ENCODE results near the gene PTGES2. TPM values are rescaled to one million over a fixed set of nuclear protein-coding genes. Genes with fewer than 3 reads are reported as not detected.

PTGES2 gene
- total RNA-seq, 2 experiments from 2014 or later, result 47.6 to 48.4 TPM

DNA sequence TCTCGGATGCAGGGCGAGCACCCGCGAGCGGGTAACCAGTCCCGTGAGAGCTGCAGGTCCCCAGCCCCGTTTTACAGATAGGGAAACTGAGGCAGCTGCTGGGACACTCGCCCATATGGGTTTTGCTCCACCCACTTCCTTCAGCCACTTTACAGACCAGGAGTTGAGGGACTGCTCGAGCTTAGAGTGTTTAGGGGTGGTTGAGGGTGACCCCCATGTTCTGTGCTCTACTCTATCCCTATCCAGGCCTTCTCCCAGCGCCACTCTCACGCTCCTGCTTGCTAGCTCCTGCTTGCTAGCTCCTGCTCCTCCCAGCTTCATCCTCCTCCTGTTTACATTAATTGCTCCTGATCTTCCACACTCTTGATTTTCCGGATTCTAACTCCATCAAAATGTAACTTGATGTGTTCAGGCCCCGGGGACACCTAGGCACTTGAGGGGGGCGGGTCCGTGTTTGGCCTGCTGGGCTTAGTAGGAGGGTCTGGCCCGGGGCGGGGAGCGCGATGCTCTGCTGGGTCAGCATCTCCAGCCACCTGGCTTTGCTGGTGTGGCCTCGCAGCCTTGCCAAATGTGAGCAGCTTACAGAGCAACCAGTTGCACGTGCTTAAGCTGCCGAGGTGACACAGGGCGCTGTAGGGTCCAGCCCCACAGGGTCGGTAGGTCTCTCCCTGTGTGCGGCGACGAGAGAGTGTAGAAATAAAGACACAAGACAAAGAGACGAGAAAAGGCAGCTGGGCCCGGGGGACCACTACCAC lies 1.5 kb upstream of the PTGES2 start:
- CTCF ChIA-PET, result interaction anchor here (0.6 to 3.2 kb wide), 6 partner anchors 8 to 30 kb away, joined by 3 to 24 read pairs (median 3); partner anchors contain the start of gene LCN2
- peak overlapping the region; percentile 95 for H3K4me3 Mint-ChIP-seq
- DNase-seq, result no peak
- intact Hi-C loops (cut with micrococcal nuclease), result loop anchor here (1.0 to 2.0 kb wide), 10 partner anchors 31 to 678 kb away; partner anchors contain the start of genes BBLN, CIZ1, DNM1 and DPM2
- no peaks in the 10 kb centered on the region for H3K9me3 Mint-ChIP-seq
- peaks cover 2% of the 10 kb centered on the region for H3K36me3 Mint-ChIP-seq (ENCODE audit: low read depth)
- H3K27ac Mint-ChIP-seq, result peak overlapping the region; percentile 95
- H3K4me1 Mint-ChIP-seq (ENCODE audit: low read depth), result peaks cover 30% of the 10 kb centered on the region
- H3K27me3 Mint-ChIP-seq (ENCODE audit: low read depth), result no peaks in the 10 kb centered on the region

DNA sequence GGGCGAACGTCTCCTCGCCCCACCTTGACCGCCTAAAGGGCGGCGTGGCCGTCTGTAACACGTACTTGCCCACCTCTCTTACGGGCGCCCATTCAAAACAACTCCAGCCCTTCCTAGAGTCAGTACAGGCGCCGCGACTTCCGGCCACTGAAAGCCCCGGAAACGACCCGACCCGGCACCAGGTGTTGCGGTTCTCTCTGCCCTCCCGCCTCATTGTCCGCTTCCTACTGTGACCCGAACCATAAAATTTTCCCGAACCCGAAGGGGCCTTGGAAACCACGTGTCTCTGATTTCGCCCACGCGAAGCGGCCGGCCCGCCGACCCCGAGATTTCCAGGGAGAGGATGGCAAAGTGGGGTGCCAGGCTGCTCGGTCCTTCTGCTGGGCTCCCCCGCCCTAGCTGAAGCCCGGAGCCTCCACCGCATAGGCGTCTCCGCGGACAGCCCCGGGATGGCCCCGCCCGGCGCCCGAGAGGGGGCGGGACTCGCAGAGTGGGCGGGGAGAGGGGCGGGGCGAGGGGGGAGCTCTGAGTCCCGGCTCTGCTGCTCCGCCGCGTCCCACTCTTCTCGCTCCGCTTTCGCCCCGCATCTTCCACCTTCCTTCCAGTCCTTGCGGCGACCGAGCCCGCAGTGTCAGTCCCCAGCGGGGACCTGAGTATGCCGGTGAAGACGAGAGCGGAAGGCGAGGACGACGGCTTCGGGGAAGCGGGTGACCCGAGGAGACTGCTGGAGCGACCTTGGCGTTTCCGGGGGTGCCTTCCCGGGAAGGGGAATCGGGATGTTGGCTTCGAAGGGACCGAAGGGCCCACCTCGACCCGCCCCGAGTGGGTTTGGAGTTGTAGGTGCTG lies 684 bp upstream of the PTGES2 start:
- Mint-ChIP-seq H3K9me3 (no peaks in the 10 kb centered on the region), H3K4me3 (peak overlapping the region; percentile 95), H3K27me3 (ENCODE audit: low read depth) (no peaks in the 10 kb centered on the region), H3K36me3 (ENCODE audit: low read depth) (peaks cover 2% of the 10 kb centered on the region), H3K4me1 (ENCODE audit: low read depth) (peaks cover 30% of the 10 kb centered on the region), H3K27ac (peak overlapping the region; percentile 95)
- CTCF ChIA-PET, result interaction anchor here (0.6 to 3.2 kb wide), 4 partner anchors 11 to 31 kb away, joined by 3 to 24 read pairs (median 4); no protein-coding TSS in a partner anchor
- intact Hi-C loops (cut with micrococcal nuclease), result loop anchor here (1.0 to 2.0 kb wide), 11 partner anchors 32 to 677 kb away; partner anchors contain the start of genes BBLN, CIZ1, COQ4 and DNM1
- DNase-seq, result peak; percentile 87

DNA sequence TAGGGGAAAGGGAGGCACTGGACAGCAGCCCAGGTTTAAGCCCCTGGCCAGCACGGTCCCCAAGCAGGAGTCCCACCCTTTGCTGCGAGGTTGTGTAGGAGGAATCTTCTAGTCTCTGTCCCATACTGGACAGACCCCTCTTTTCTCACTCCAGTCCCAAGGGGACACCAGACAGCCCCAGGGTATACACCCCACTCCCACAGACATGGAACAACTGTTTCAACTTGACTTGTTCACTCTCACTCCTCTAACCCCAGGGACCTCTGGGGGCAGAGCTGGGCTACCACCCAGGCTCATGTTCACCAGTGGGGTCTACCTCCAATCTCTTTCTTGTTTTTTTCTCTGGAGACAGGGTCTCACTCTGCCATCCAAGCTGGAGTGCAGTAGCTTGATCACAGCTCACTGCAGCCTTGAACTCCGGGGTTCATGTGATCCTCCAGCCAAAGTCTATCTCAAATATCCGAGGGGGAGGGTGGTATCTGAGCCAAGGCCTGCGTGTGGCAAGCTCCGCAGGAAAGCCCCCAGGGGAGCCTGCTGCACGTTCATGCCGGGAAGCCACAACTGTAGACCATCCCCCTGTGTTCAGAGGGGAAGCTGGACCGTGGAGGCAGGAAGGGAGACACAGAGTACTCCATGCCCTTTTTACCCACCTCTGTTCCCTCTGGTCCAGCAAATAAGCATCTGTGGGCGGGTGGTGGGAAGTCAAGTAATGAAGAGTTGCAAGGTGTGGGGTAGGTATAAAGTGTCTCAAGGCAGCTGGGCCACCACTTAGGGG lies 1.8 kb downstream of the PTGES2 start:
- Mint-ChIP-seq H3K4me3 (peak overlapping the region; percentile 77), H3K9me3 (no peaks in the 10 kb centered on the region), H3K36me3 (ENCODE audit: low read depth) (peaks cover 4% of the 10 kb centered on the region), H3K27ac (peak overlapping the region; percentile 50), H3K4me1 (ENCODE audit: low read depth) (peaks cover 30% of the 10 kb centered on the region), H3K27me3 (ENCODE audit: low read depth) (no peaks in the 10 kb centered on the region)
- CTCF ChIA-PET, result interaction anchor here (1.0 to 2.8 kb wide), 5 partner anchors 8 to 102 kb away, joined by 3 to 13 read pairs (median 4); no protein-coding TSS in a partner anchor
- DNase-seq, result no peak
- intact Hi-C loops (cut with micrococcal nuclease), result no loop called here

DNA sequence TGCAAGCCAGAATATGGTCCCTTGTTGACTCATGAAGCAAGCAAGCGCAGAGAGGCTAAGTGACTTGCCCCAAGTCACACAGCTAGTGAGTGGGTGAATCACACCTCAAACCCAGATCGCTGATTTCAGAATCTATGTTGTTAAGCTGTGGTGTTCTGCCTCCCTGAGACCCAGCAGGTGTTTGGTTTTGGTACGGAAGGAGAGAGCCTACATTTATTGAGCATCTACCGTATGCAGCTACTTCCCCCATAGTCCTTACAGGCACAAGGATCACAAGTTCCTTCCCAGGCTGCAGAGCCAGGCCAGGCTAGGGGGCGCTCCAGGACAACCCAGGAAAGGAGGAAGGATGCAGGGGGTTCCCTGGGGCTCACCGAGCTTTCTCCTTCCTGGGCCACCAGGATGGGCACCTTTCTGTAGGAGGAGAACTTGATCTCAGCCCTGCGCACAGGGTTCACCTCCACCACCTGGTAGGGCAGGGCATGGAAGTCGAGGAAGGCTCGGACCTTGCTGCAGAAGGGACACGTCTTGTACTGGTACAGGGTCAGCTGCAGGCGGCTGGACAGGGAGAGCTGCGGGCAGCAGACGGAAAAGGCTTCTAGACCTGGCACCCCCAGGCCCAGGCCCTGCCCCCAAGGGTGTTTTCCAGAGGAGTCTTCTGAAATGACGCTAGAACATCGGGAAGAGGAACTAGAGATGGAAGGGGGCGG lies 2.5 kb downstream of the PTGES2 start:
- CTCF ChIA-PET, result interaction anchor here (0.6 to 2.8 kb wide), 5 partner anchors 9 to 119 kb away, joined by 3 to 13 read pairs (median 3); no protein-coding TSS in a partner anchor
- Mint-ChIP-seq H3K4me1 (ENCODE audit: low read depth) (peaks cover 30% of the 10 kb centered on the region), H3K9me3 (no peaks in the 10 kb centered on the region), H3K27ac (no peak overlapping the region), H3K4me3 (peak overlapping the region; percentile 6), H3K27me3 (ENCODE audit: low read depth) (no peaks in the 10 kb centered on the region), H3K36me3 (ENCODE audit: low read depth) (peaks cover 4% of the 10 kb centered on the region)
- intact Hi-C loops (cut with micrococcal nuclease), result no loop called here
- peak; percentile 85 for DNase-seq

DNA sequence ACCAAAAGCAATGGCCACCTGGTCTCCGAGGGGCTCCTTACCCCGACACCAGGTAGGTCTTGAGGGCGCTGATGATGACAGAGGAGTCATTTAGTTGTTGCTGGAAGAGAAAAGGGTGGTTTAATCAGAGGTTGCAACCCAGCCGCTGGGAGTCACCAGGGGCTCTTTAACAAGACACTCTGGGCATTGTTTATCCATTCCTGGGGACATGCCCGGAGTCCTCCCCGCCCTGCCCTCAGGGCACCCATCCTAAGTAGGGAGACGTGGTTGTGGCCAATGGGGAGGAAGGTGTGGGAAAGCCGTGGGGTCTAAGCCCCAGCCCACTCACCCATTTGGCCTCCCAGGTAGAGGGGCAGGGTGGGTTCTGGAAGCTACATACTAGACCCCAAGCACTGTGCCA lies 3.1 kb downstream of the PTGES2 start:
- no peaks in the 10 kb centered on the region for H3K27me3 Mint-ChIP-seq (ENCODE audit: low read depth)
- H3K9me3 Mint-ChIP-seq, result no peaks in the 10 kb centered on the region
- CTCF ChIA-PET, result interaction anchor here (0.8 to 2.8 kb wide), 3 partner anchors 9 to 35 kb away, joined by 3 to 13 read pairs (median 3); no protein-coding TSS in a partner anchor
- H3K4me3 Mint-ChIP-seq, result no peak overlapping the region
- H3K4me1 Mint-ChIP-seq (ENCODE audit: low read depth), result peaks cover 28% of the 10 kb centered on the region
- H3K36me3 Mint-ChIP-seq (ENCODE audit: low read depth), result peaks cover 4% of the 10 kb centered on the region
- H3K27ac Mint-ChIP-seq, result no peak overlapping the region
- DNase-seq, result no peak
- intact Hi-C loops (cut with micrococcal nuclease), result no loop called here

DNA sequence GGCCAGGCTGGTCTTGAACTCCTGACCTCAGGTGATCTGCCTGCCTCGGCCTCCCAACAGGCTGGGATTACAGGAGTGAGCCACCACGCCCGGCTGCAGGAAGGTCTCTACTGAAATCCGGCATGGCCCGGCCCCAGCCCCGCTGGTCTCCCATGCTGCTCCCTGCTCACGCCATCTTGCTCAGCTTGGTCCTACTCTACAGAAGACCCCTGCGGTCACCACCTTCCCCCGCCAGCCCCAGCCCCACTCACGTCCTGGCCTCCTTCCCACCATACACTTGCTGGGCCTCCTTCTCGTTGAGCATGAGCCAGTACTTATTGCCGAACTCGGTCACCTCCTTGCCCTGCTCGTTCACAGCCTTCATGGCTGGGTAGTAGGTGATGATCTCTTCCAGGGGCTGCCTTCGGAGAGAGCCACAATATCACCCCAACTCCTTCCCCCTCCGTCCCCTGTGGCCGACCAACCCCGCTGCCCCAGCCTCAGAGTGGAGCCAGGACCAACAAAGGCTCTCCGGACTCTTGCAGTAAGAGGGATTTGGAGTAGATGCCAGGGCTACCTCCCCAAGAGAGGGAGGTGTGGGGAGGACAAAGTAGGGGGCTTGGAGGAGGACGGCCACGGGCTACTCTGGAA lies 4.0 kb downstream of the PTGES2 start:
- intact Hi-C loops (cut with micrococcal nuclease), result no loop called here
- Mint-ChIP-seq H3K4me3 (no peak overlapping the region), H3K4me1 (ENCODE audit: low read depth) (peaks cover 21% of the 10 kb centered on the region), H3K36me3 (ENCODE audit: low read depth) (peaks cover 4% of the 10 kb centered on the region), H3K27ac (no peak overlapping the region), H3K27me3 (ENCODE audit: low read depth) (no peaks in the 10 kb centered on the region), H3K9me3 (no peaks in the 10 kb centered on the region)
- no peak for DNase-seq
- CTCF ChIA-PET, result no interaction called here

DNA sequence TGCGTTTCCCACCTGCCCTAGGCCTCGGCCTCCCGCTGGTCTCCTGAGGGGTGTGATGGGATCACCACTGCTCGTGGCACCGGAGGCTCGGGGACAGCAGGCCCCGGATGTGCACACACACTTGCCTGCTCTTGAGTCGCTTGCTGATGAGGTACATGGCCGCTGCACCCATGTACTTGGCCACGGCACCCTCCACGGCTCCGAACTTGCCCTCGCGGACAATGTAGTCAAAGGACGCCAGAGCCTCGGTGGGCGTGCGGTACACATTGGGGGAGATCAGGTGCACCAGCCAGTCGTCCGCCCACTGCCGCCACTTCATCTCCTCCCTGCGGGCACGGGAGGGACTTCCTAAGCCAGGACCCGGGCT lies 4.7 kb downstream of the PTGES2 start:
- no peak overlapping the region for H3K27ac Mint-ChIP-seq
- no peaks in the 10 kb centered on the region for H3K9me3 Mint-ChIP-seq
- peaks cover 26% of the 10 kb centered on the region for H3K4me1 Mint-ChIP-seq (ENCODE audit: low read depth)
- DNase-seq, result no peak
- H3K36me3 Mint-ChIP-seq (ENCODE audit: low read depth), result peaks cover 4% of the 10 kb centered on the region
- H3K27me3 Mint-ChIP-seq (ENCODE audit: low read depth), result no peaks in the 10 kb centered on the region
- CTCF ChIA-PET, result interaction anchor here (0.6 kb wide), 1 partner anchor 151 kb away, joined by 4 read pairs; no protein-coding TSS in a partner anchor
- H3K4me3 Mint-ChIP-seq, result no peak overlapping the region
- intact Hi-C loops (cut with micrococcal nuclease), result no loop called here

DNA sequence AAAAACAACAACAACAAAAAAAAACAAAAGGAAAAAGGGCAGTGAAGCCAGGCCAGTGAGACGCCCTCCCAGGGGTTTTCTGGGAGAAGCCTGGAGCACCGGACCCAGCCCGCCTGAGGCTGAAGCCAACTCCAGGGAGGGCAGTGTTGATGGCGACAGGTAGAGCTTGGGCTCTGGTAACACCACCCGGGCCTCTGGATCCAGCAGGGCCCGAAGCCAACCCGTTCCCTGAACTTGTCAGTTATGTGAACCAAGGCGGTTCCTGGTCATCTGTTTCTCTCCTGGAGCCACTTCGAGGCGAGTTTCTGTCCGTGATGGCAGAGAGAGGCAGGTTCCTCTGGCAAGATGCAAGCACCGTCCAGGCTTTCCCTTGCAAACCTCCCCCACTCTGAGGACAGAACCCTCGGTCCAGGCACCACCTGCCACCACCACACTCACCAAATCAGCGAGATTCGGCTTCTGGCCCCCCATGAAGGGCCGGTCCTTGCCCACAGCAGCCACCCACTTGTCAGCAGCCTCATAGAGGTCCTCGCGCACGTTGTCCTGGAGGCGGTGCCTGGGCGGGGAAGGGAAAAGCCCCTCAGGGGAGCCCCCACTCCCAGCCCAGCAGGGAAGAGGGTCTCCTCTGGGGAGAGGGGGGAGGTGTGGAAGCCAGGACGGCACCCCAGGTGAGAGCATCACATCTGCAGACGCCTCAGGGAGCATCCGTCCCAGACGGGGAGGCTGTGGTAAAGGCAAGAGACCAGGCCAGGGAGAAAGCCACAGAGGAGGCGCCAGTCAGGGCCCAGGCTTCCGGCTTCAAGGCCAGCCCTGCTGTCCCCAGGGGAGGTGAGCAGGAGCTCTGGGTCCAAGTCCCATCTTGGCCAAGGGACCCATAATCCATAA lies 5.4 kb downstream of the PTGES2 start:
- H3K4me3 Mint-ChIP-seq, result no peak overlapping the region
- no peaks in the 10 kb centered on the region for H3K9me3 Mint-ChIP-seq
- CTCF ChIA-PET, result interaction anchor here (0.6 kb wide), 1 partner anchor 152 kb away, joined by 4 read pairs; no protein-coding TSS in a partner anchor
- no peak overlapping the region for H3K27ac Mint-ChIP-seq
- H3K4me1 Mint-ChIP-seq (ENCODE audit: low read depth), result peaks cover 29% of the 10 kb centered on the region
- H3K27me3 Mint-ChIP-seq (ENCODE audit: low read depth), result no peaks in the 10 kb centered on the region
- H3K36me3 Mint-ChIP-seq (ENCODE audit: low read depth), result peaks cover 4% of the 10 kb centered on the region
- DNase-seq, result no peak
- intact Hi-C loops (cut with micrococcal nuclease), result no loop called here

DNA sequence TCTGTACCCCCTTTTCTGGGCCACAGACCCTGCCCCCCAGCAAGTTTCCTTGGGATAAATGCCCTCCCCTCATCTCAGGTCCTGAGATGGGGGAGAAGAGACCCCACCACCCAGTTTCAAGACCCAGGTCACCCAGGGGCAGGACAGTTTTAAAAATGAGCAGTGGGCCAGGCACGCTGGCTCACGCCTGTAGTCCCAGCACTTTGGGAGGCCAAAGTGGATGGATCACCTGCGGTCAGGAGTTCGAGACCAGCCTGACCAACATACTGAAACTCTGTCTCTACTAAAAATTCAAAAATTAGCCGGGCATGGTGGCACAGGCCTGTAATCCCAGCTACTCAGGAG lies 6.1 kb downstream of the PTGES2 start:
- Mint-ChIP-seq H3K4me1 (ENCODE audit: low read depth) (peaks cover 26% of the 10 kb centered on the region), H3K36me3 (ENCODE audit: low read depth) (peaks cover 4% of the 10 kb centered on the region), H3K27ac (no peak overlapping the region), H3K9me3 (no peaks in the 10 kb centered on the region), H3K4me3 (no peak overlapping the region), H3K27me3 (ENCODE audit: low read depth) (no peaks in the 10 kb centered on the region)
- CTCF ChIA-PET, result interaction anchor here (0.8 to 1.2 kb wide), 2 partner anchors 8 to 178 kb away, joined by 3 read pairs; no protein-coding TSS in a partner anchor
- no peak for DNase-seq
- intact Hi-C loops (cut with micrococcal nuclease), result no loop called here

DNA sequence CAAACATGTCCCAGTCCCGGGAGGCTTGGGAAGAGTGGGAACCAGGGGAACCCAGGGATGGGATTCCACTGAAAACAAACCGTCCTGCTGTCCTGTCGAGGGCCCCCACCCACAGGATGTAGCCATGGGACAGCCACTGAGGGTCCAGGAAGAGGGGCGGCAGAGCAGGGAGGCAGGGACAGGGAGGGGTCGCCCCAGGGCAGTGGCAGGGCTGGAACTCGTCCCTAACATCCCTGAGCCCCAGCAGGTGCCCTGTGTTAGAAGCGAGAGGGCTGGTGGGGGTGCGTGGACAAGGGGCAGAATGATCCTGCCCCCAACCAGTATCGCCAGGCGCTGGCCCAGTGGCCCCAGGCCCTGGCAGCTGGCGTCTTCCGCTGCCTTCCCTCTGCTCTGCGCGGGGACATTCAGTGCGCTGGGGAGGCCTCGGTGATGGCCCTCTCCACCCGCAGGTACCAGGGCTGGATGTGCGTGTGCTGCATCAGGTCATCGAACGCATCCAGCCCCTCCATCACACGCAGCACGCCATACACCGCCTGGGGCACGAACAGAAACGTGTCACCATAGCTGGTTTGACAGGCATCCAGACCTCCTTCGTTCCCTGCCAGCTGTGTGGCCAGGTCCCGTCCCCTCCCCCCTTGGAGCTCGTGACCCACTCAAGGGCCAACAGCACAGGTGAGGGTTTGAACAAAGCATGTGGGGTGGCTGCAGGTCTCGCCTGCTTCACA lies 6.6 kb downstream of the PTGES2 start:
- no peak overlapping the region for H3K27ac Mint-ChIP-seq

More for the DNA sequence above, 6.6 kb downstream of the PTGES2 start:
- H3K9me3 Mint-ChIP-seq, result no peaks in the 10 kb centered on the region
- CTCF ChIA-PET, result interaction anchor here (0.8 to 1.4 kb wide), 3 partner anchors 9 to 177 kb away, joined by 3 read pairs; no protein-coding TSS in a partner anchor
- DNase-seq, result no peak
- no peak overlapping the region for H3K4me3 Mint-ChIP-seq
- peaks cover 4% of the 10 kb centered on the region for H3K36me3 Mint-ChIP-seq (ENCODE audit: low read depth)
- H3K4me1 Mint-ChIP-seq (ENCODE audit: low read depth), result peaks cover 21% of the 10 kb centered on the region
- intact Hi-C loops (cut with micrococcal nuclease), result no loop called here
- no peaks in the 10 kb centered on the region for H3K27me3 Mint-ChIP-seq (ENCODE audit: low read depth)
